ENCODE results near the gene DDX4. TPM values are rescaled to one million over a fixed set of nuclear protein-coding genes. Genes with fewer than 3 reads are reported as not detected.

The DDX4 gene
- total RNA-seq, 1 experiment from 2014 or later: not detected

DNA sequence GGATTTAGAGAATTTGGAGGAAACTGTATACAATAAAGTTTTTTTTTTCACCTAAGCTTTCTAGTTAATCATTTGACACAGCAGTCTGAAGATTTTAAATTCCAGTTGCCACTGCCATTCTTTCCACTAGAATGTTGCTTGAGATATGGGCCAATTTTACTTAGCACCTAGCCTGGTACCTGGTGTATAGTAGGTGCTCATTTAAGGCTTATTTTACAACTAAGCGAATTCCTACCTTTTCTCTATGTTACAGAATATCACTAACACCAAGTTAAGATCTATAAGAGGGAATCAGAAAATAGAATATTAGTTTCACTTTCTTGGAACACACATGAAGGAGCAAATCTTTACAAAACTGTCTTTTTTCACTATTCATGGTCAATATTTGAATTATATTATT, 3.2 kb upstream of the DDX4 start:
- Histone ChIP-seq H3K9ac (ENCODE audit: low read length) (no peak overlapping the region), H3K9me3 (ENCODE audit: control insufficient read depth in 1 of 2, insufficient read depth in 1 of 2, low read depth in 1 of 2, low read length in 2 of 2) (no peaks in the 10 kb centered on the region), H3K27me3 (ENCODE audit: insufficient read depth, low read length) (no peaks in the 10 kb centered on the region), H3K4me3 (replicated peaks in 1 of 2; ENCODE audit: low read depth in 1 of 2, low read length in 2 of 2) (no peak overlapping the region), H3K36me3 (ENCODE audit: control insufficient read depth in 1 of 2, insufficient read depth in 2 of 2, low read length in 2 of 2) (no peaks in the 10 kb centered on the region), H3K79me2 (ENCODE audit: insufficient read depth, low read length) (no peaks in the 10 kb centered on the region), H4K20me1 (ENCODE audit: insufficient read depth) (no peaks in the 10 kb centered on the region), H3K4me1 (ENCODE audit: control insufficient read depth in 1 of 2, insufficient read depth in 2 of 2, low read length in 2 of 2) (no peaks in the 10 kb centered on the region), H3K9me2 (ENCODE audit: insufficient read depth) (no peaks in the 10 kb centered on the region), H2AFZ (ENCODE audit: low read depth, low read length, poor library complexity, severe bottlenecking) (no peak overlapping the region), H3K27ac (ENCODE audit: low read depth, low read length) (no peak overlapping the region), H3K4me2 (ENCODE audit: low read length) (no peak overlapping the region)
- BruUV-seq (replicated peaks): no TSS peak
- ChIA-PET POLR2A (no interaction called here), CTCF (no interaction called here), RAD21 (ENCODE audit: low non-redundant PET in 1 of 2, low total read pairs in 2 of 2, uncharacterized antibody in 2 of 2, unreplicated experiment in 2 of 2) (no interaction called here)
- no peak for ATAC-seq
- TF ChIP-seq SRF (IDR thresholded peaks at IDR 0.05; ENCODE audit: low read depth) (no peak), TCF7L2 (IDR thresholded peaks at IDR 0.05; ENCODE audit: borderline replicate concordance, extremely low read depth, insufficient read depth, insufficient read length) (no peak), ELF1 (IDR thresholded peaks at IDR 0.05; ENCODE audit: borderline replicate concordance, low read depth) (no peak), SIN3A (IDR thresholded peaks at IDR 0.05; ENCODE audit: low read depth) (no peak), RAD21 (IDR thresholded peaks at IDR 0.05; ENCODE audit: low read depth) (no peak), ATF3 (IDR thresholded peaks at IDR 0.05) (no peak), POLR2A (IDR thresholded peaks at IDR 0.05; ENCODE audit: borderline replicate concordance, extremely low read depth, insufficient read depth, insufficient read length) (no peak), JUND (IDR thresholded peaks at IDR 0.05) (no peak), ZFX (IDR thresholded peaks at IDR 0.05) (no peak), YY1 (IDR thresholded peaks at IDR 0.05; ENCODE audit: extremely low read depth, insufficient replicate concordance, low read depth, low read length) (no peak)
- TF ChIP-seq, protein P1, sequence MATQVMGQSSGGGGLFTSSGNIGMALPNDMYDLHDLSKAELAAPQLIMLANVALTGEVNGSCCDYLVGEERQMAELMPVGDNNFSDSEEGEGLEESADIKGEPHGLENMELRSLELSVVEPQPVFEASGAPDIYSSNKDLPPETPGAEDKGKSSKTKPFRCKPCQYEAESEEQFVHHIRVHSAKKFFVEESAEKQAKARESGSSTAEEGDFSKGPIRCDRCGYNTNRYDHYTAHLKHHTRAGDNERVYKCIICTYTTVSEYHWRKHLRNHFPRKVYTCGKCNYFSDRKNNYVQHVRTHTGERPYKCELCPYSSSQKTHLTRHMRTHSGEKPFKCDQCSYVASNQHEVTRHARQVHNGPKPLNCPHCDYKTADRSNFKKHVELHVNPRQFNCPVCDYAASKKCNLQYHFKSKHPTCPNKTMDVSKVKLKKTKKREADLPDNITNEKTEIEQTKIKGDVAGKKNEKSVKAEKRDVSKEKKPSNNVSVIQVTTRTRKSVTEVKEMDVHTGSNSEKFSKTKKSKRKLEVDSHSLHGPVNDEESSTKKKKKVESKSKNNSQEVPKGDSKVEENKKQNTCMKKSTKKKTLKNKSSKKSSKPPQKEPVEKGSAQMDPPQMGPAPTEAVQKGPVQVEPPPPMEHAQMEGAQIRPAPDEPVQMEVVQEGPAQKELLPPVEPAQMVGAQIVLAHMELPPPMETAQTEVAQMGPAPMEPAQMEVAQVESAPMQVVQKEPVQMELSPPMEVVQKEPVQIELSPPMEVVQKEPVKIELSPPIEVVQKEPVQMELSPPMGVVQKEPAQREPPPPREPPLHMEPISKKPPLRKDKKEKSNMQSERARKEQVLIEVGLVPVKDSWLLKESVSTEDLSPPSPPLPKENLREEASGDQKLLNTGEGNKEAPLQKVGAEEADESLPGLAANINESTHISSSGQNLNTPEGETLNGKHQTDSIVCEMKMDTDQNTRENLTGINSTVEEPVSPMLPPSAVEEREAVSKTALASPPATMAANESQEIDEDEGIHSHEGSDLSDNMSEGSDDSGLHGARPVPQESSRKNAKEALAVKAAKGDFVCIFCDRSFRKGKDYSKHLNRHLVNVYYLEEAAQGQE (IDR thresholded peaks at IDR 0.05; ENCODE audit: low read depth): no peak
- TF ChIP-seq, protein P2, sequence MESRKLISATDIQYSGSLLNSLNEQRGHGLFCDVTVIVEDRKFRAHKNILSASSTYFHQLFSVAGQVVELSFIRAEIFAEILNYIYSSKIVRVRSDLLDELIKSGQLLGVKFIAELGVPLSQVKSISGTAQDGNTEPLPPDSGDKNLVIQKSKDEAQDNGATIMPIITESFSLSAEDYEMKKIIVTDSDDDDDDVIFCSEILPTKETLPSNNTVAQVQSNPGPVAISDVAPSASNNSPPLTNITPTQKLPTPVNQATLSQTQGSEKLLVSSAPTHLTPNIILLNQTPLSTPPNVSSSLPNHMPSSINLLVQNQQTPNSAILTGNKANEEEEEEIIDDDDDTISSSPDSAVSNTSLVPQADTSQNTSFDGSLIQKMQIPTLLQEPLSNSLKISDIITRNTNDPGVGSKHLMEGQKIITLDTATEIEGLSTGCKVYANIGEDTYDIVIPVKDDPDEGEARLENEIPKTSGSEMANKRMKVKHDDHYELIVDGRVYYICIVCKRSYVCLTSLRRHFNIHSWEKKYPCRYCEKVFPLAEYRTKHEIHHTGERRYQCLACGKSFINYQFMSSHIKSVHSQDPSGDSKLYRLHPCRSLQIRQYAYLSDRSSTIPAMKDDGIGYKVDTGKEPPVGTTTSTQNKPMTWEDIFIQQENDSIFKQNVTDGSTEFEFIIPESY (IDR thresholded peaks at IDR 0.05; ENCODE audit: extremely low read depth, insufficient replicate concordance, low read length): no peak
- intact Hi-C loops (cut with micrococcal nuclease): no loop called here
- no peak for DNase-seq (ENCODE audit: low read depth, low spot score)

Measured in HCT116 (cell line).